ENCODE results near the gene CD3E. TPM values are rescaled to one million over a fixed set of nuclear protein-coding genes. Genes with fewer than 3 reads are reported as not detected.
"Not testable (repeated sequence)": the region's sequence is repeated elsewhere in the genome, so short reads cannot be mapped to it uniquely, and the experiment has no call there.

CD3E gene
- polyA plus RNA-seq, 5 donors = 0.66 to 2.6 (median 1.5) TPM

GRCh38 chr11:118289401-118289800, 15.1 kb upstream of the CD3E start:
- no peak for DNase-seq

GRCh38 chr11:118290923-118291322, 13.6 kb upstream of the CD3E start:
- DNase-seq = no peak

GRCh38 chr11:118291477-118292135, 12.9 kb upstream of the CD3E start:
- DNase-seq = no peak

- DNase-seq = no peak
Observed at GRCh38 chr11:118294053-118294452, 10.5 kb upstream of the CD3E start.

- no peak for DNase-seq
Observed at GRCh38 chr11:118295199-118295598, 9.3 kb upstream of the CD3E start.

GRCh38 chr11:118295815-118296454, 8.6 kb upstream of the CD3E start:
- DNase-seq = no peak

GRCh38 chr11:118301600-118302195, 2.8 kb upstream of the CD3E start:
- DNase-seq = no peak

- DNase-seq = no peak
Observed at GRCh38 chr11:118304227-118304567, 333 bp upstream of the CD3E start.

GRCh38 chr11:118305726-118306125, 1.2 kb downstream of the CD3E start:
- no peak for DNase-seq

- DNase-seq = no peak
Observed at GRCh38 chr11:118306556-118306955, 2.0 kb downstream of the CD3E start.

- DNase-seq = not testable (repeated sequence)
Observed at GRCh38 chr11:118308995-118309528, 4.5 kb downstream of the CD3E start.

- no peak for DNase-seq
Observed at GRCh38 chr11:118310271-118310670, 5.7 kb downstream of the CD3E start.

GRCh38 chr11:118310781-118311485, 6.4 kb downstream of the CD3E start:
- DNase-seq = no peak

- no peak for DNase-seq
Observed at GRCh38 chr11:118311518-118311917, 7.0 kb downstream of the CD3E start.

GRCh38 chr11:118312328-118312727, 7.8 kb downstream of the CD3E start:
- no peak for DNase-seq

GRCh38 chr11:118313242-118313641, 8.7 kb downstream of the CD3E start:
- DNase-seq = no peak

- DNase-seq = no peak
Observed at GRCh38 chr11:118314988-118315411, 10.5 kb downstream of the CD3E start.

GRCh38 chr11:118318124-118318523, 13.6 kb downstream of the CD3E start:
- no peak for DNase-seq

- no peak for DNase-seq
Observed at GRCh38 chr11:118318581-118319336, 14.2 kb downstream of the CD3E start.

- DNase-seq = no peak
Observed at GRCh38 chr11:118319337-118319707, 14.8 kb downstream of the CD3E start.

- no peak for DNase-seq
Observed at GRCh38 chr11:118320515-118320914, 16.0 kb downstream of the CD3E start.

Data from right lung (tissue), 5 donors.